ENCODE measurements around the gene UGT1A8. TPM values are rescaled to one million over a fixed set of nuclear protein-coding genes. Genes with fewer than 3 reads are reported as not detected.
"Not testable (repeated sequence)": the region's sequence is repeated elsewhere in the genome, so short reads cannot be mapped to it uniquely, and the experiment has no call there.

UGT1A8 gene
- not detected for polyA plus RNA-seq (ENCODE audit: insufficient read length in 12 of 12)
- long read RNA-seq, donor 1: 0 reads
- long read RNA-seq, donor 2: 0 reads
- long read RNA-seq, donor 3: 0 reads
- long read RNA-seq, donor 4: 0 reads
- long read RNA-seq, donor 5: 0 reads
- long read RNA-seq, donor 6: 0 reads
- long read RNA-seq, donor 7: 0 reads
- long read RNA-seq, donor 8: 0 reads
- long read RNA-seq, donor 9: 0 reads
- long read RNA-seq, donor 10: 0 reads
- long read RNA-seq, donor 11: 0 reads

GRCh38 chr2:233617476-233617875 lies at the start of gene UGT1A8:
Gene UGT1A8, plus strand, starts transcription at chr2:233617633. Its CDS starts 75 bp downstream, at chr2:233617708.
- DNase-seq: not testable (repeated sequence)

- DNase-seq: no peak
These were observed 46.4 kb upstream of the UGT1A8 start for GRCh38 chr2:233571001-233571400.

GRCh38 chr2:233571462-233571861 lies 46.0 kb upstream of the UGT1A8 start:
- no peak for DNase-seq

GRCh38 chr2:233572468-233572867 lies 45.0 kb upstream of the UGT1A8 start:
- no peak for DNase-seq

DNA sequence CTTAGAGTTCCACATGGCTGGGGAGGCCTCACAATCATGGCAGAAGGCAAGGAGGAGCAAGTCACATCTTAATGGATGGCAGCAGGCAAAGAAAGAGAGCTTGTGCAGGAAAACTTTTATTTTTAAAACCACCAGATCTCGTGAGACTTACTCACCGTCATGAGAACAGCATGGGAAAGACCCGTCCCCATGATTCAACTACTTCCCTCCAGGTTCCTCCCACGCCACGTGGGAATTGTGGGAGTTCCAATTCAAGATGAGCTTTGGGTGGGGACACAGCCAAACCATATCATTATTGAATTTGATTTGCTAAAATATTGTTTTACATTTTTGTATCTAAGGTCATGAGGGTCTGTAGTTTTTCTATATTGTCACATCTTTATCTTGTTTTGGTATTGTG lies 40.1 kb upstream of the UGT1A8 start:
- not testable (repeated sequence) for DNase-seq

GRCh38 chr2:233583217-233583965 lies 34.0 kb upstream of the UGT1A8 start:
- not testable (repeated sequence) for DNase-seq

GRCh38 chr2:233584210-233584609 lies 33.2 kb upstream of the UGT1A8 start:
- no peak for DNase-seq

DNA sequence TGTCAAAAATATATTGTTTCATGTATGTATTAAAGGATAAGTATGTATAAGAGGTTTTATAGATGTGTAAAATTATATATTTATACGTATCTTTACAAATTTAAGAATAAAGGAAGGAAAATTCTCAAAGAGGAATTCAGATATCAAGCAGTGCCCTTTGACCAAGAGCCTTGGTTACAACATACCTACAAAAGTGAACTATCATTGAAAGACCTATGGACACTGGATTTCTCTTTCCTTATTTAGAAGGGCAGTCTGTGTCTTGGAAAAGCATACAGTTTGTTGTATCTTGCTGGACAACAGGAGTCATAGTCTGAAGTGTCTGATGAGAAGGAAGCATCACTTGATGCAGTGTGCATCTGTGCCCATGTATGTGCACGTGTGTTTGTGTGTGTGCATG lies 29.0 kb upstream of the UGT1A8 start:
- no peak for DNase-seq

GRCh38 chr2:233592706-233593105 lies 24.7 kb upstream of the UGT1A8 start:
- DNase-seq: not testable (repeated sequence)

DNA sequence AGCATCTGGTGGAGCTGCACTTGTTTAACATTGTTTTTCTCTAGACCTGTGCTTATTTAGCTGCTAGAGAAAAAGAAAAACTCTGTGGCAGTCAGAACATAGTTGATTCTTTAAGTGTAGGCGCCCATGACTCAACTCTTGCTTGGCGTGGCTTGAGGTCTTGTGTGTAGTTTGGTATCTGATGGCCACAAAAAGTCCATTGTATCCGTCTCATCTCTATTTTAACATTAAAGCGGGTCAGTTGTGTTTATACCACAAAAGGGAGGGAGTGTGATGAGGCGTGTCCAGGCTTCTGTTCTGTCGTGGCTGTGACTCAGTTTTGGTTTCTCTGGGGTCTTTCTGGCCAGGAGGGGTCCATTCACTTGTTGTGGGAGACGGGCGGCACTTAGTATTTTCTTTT lies 24.2 kb upstream of the UGT1A8 start:
- DNase-seq: no peak

GRCh38 chr2:233597522-233597921 lies 19.9 kb upstream of the UGT1A8 start:
- DNase-seq: no peak

- no peak for DNase-seq
These were observed 18.5 kb upstream of the UGT1A8 start for GRCh38 chr2:233598952-233599351.

DNA sequence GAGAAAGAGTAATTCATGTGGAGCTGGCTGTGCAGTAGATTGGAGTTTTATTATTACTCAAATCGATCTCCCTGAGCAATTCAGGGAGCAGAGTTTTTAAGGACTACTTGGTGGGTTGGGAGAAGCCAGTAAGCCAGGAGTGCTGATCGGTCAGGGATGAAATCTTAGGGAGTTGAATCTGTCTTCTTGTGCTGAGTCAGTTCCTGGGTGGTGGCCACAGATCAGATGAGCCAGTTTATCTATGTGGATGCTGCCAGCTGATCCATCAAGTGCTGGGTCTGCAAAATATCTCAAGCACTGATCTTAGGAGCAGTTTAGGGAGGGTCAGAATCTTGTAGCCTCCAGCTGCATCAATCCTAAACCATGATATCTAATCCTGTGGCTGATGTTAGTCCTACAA lies 17.0 kb upstream of the UGT1A8 start:
- no peak for DNase-seq

DNA sequence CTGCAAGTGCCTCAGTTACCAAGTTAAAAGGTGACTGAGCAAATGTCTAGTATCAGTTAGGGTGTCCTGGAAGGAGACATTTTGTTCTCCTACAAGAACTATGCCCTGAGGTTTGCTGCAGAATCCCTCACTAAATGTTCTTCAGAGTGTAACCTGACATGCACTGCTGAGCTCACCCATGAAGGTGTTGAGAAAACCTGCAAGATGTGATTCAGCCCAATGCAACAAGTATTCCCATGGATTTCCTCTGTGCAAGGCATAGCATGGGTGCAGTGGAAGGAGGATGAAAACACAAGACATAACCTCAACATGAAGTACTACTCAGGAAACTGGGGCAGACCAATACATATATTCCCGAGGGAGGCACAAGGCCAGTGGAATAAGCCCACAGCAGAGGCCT lies 15.4 kb upstream of the UGT1A8 start:
- DNase-seq: no peak

GRCh38 chr2:233603520-233603919 lies 13.9 kb upstream of the UGT1A8 start:
- DNase-seq: no peak

DNA sequence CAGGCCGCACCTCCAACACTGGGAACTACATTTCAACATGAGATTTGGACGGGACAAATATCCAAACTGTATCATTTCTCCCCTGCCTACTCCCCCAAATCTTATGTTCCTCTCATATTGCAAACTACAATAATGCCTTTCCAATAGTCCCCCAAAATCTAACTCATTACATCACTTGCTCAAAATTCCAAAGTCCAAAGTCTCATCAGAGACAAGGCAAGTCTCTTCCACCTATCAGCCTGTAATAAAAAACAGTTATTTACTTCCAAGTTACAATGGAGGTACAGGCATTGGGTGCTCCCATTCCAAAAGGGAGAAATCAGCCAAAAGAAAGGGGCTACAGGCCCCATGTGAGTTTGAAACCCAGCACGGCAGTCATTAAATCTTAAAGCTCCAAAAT lies 12.6 kb upstream of the UGT1A8 start:
- DNase-seq: no peak

DNA sequence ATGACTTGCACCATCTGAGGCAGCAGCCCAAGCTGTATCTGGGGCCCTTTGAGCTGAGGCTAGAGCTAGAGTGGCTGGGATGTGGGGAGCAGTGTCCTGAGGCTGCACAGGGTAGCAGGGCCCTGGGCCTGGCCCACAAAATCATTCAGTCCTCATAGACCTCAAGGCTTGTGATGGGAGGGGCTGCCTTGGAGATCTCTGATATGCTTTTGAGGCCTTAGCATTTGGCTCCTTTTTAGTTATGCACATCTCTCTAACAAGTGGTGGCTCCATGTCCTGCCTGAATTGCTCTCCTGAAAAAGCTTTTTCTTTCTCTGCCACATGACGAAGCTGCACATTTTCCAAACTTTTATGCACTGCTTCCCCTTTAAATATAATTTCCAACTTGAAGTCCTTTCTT lies 11.8 kb upstream of the UGT1A8 start:
- DNase-seq: no peak

- DNase-seq: no peak
These were observed 6.1 kb upstream of the UGT1A8 start for GRCh38 chr2:233611284-233611683.

- no peak for DNase-seq
These were observed 2.8 kb downstream of the UGT1A8 start for GRCh38 chr2:233620204-233620603.

- DNase-seq: not testable (repeated sequence)
These were observed 4.4 kb downstream of the UGT1A8 start for GRCh38 chr2:233621863-233622262.

- DNase-seq: no peak
These were observed 10.0 kb downstream of the UGT1A8 start for GRCh38 chr2:233627331-233628025.

DNA sequence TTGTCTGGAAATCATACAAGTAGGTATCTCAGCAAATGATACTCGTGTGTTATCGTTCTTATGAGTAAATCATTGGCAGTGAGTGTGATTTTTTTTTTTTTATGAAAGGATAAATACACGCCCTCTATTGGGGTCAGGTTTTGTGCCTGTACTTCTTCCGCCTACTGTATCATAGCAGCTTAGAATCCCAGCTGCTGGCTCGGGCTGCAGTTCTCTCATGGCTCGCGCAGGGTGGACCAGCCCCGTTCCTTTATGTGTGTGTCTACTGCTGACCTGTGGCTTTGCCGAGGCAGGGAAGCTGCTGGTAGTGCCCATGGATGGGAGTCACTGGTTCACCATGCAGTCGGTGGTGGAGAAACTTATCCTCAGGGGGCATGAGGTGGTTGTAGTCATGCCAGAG lies 18.9 kb downstream of the UGT1A8 start, which contains the start of gene UGT1A10:
Gene UGT1A10, plus strand, starts transcription at position 143 of the 400 bp plus-strand sequence. Its CDS starts 75 bp downstream, at position 218.
- DNase-seq: not testable (repeated sequence)

DNA sequence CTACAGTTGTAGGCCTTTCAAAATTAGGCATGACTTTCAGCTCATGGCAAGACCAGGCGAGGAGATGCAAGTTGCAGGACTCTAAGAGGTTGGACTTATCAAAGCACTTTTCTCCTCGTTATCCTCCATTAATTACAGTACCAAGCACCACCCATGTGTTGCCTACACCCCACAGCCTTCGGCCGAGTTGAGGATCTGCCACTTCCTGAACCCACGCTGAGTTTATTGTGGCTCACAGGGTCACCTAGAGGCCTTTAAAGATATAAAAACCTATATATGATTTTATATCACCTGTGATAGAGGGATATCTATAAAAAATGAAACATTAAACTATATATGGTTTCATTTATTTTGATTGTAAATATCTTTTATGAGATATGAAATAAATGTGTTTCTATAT lies 21.4 kb downstream of the UGT1A8 start:
- DNase-seq: no peak
